Hepatocyte (in vitro differentiated cells): ENCODE results near the gene DIPK1A. TPM values are rescaled to one million over a fixed set of nuclear protein-coding genes. Genes with fewer than 3 reads are reported as not detected.

ENCODE experiments used
- DNase-seq: peaks from one replicate; pipeline ENCODE4 v3.0.0-alpha.2; 2016; ENCODE audit warnings: low spot score
- H2AFZ ChIP-seq: fragments of 200-600 bp; sonication (generic); 2 replicates; pipeline ENCODE4 v1.6.0; 2016; ENCODE audit warnings: antibody characterized with exemption, mild to moderate bottlenecking
- H3K27ac ChIP-seq: fragments of 200-600 bp; sonication (generic); 2 replicates; pipeline ENCODE4 v1.5.1; 2016; ENCODE audit warnings: mild to moderate bottlenecking
- H3K27me3 ChIP-seq: fragments of 200-600 bp; sonication (generic); 2 replicates; pipeline ENCODE4 v1.6.1; 2016
- H3K36me3 ChIP-seq: fragments of 200-600 bp; sonication (generic); replicated peaks from 2 replicates; pipeline ENCODE4 v1.5.1; 2016; ENCODE audit warnings: low read depth; ENCODE audit not compliant: insufficient read depth
- H3K4me1 ChIP-seq: fragments of 200-600 bp; sonication (generic); 2 replicates; pipeline ENCODE4 v1.5.1; 2016; ENCODE audit warnings: mild to moderate bottlenecking, moderate library complexity; ENCODE audit not compliant: insufficient read depth
- H3K4me2 ChIP-seq: fragments of 200-600 bp; sonication (generic); 2 replicates; pipeline ENCODE4 v1.6.0; 2016
- H3K4me3 ChIP-seq: fragments of 200-600 bp; sonication (generic); 2 replicates; pipeline ENCODE4 v1.5.1; 2016; ENCODE audit warnings: mild to moderate bottlenecking
- H3K79me2 ChIP-seq: fragments of 200-600 bp; sonication (generic); 2 replicates; pipeline ENCODE4 v1.6.0; 2017; ENCODE audit warnings: mild to moderate bottlenecking
- H3K9me2 ChIP-seq: fragments of 200-600 bp; sonication (generic); replicated peaks from 2 replicates; pipeline ENCODE4 v1.6.0; 2017; ENCODE audit warnings: mild to moderate bottlenecking; ENCODE audit not compliant: insufficient read depth
- H3K9me3 ChIP-seq: fragments of 200-600 bp; sonication (generic); 2 replicates; pipeline ENCODE4 v1.5.1; 2016; ENCODE audit warnings: low read depth, mild to moderate bottlenecking
- H4K20me1 ChIP-seq: fragments of 200-600 bp; sonication (generic); 2 replicates; pipeline ENCODE4 v1.6.0; 2016; ENCODE audit warnings: mild to moderate bottlenecking; ENCODE audit not compliant: insufficient read depth, poor library complexity, severe bottlenecking
- EZH2 ChIP-seq: fragments of 200-600 bp; sonication (generic); IDR thresholded peaks from 2 replicates; pipeline ENCODE4 v1.6.1; 2016; ENCODE audit warnings: antibody characterized with exemption, mild to moderate bottlenecking, borderline replicate concordance
- EZH2phosphoT487 ChIP-seq: fragments of 200-600 bp; sonication (generic); IDR thresholded peaks from one replicate; pipeline ENCODE4 v1.6.1; 2018; ENCODE audit warnings: antibody characterized with exemption, mild to moderate bottlenecking, low read depth, moderate library complexity; ENCODE audit not compliant: unreplicated experiment, severe bottlenecking
- WGBS: methylation state at CpG from one replicate; pipeline ENCODE4 v1.1.6; 2016; ENCODE audit warnings: low lambda C conversion rate; ENCODE audit errors: missing lambda C conversion rate; 5-methylcytosine and 5-hydroxymethylcytosine counted together
- polyA plus RNA-seq: library from polyadenylated mRNA; unstranded; fragments of >200 nt; fragmentation: Nextera tagmentation; extraction: Ambion mirVana; gene quantifications from 2 replicates; pipeline ENCODE4 v1.2.1, GENCODE V29; 2016
- total RNA-seq: library from RNA; depleted of rRNA; stranded (reverse); fragments of >200 nt; gene quantifications from 2 replicates; pipeline ENCODE4 v1.2.3, GENCODE V29; 2014
- TF ChIP-seq, protein P1 (sequence below): fragments of 200-600 bp; sonication (generic); IDR thresholded peaks from 2 replicates; pipeline ENCODE4 v1.5.1; 2016; ENCODE audit warnings: antibody characterized with exemption, mild to moderate bottlenecking; ENCODE audit not compliant: poor library complexity

DIPK1A gene
- total and polyA plus RNA-seq, 2 experiments from 2014 or later = 18.0 to 19.7 TPM

DNA sequence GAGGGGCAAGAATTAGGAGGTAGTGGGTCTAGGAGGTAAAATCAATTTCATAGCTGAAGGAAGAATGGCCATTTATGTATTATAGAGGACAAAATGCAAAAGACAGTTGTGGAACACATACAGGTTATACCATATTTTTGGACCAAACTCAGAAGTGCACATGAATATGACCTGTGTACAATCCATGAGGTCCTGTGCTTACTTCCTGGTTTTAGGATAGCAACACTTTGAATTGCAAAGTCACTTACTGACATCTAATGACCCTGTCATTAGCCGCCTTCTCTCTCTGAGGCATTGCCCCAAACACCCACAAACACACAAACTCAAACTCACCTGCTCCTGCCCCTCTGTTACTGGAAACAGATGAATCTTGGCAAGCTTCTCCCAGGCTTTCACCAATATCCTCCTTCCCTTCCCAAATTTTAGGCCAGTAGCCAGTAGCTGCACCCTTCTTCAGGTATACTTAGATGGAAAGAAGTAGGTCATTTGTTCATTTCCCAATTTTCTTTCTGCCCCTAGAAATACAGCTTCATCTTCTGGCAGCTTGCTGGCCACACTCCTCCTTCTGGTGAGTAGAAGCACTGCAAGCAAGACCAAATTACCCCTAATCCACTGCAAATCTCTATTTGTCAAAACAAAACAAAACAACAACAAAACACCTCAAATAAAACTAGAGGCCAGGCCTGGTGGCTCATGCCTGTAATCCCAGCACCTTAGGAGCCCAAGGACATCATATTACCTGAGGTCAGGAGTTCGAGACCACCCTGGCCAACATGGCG, 143.1 kb downstream of the DIPK1A start:
- no peak for TF ChIP-seq EZH2
- TF ChIP-seq EZH2phosphoT487 = no peak
- TF ChIP-seq, protein P1, sequence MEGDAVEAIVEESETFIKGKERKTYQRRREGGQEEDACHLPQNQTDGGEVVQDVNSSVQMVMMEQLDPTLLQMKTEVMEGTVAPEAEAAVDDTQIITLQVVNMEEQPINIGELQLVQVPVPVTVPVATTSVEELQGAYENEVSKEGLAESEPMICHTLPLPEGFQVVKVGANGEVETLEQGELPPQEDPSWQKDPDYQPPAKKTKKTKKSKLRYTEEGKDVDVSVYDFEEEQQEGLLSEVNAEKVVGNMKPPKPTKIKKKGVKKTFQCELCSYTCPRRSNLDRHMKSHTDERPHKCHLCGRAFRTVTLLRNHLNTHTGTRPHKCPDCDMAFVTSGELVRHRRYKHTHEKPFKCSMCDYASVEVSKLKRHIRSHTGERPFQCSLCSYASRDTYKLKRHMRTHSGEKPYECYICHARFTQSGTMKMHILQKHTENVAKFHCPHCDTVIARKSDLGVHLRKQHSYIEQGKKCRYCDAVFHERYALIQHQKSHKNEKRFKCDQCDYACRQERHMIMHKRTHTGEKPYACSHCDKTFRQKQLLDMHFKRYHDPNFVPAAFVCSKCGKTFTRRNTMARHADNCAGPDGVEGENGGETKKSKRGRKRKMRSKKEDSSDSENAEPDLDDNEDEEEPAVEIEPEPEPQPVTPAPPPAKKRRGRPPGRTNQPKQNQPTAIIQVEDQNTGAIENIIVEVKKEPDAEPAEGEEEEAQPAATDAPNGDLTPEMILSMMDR = peak; percentile 50
- 83% methylated on average over 3 of the region's 3 CpGs for WGBS
- H3K9me3 ChIP-seq = no peaks in the 10 kb centered on the region
- DNase-seq = peak; percentile 21
- H3K4me1 ChIP-seq = peaks cover 7% of the 10 kb centered on the region
- peak overlapping the region; percentile 52 for H3K4me2 ChIP-seq
- no peaks in the 10 kb centered on the region for H3K79me2 ChIP-seq
- H3K9me2 ChIP-seq = no peaks in the 10 kb centered on the region
- no peak overlapping the region for H2AFZ ChIP-seq
- H3K4me3 ChIP-seq = no peak overlapping the region
- H3K27me3 ChIP-seq = no peaks in the 10 kb centered on the region
- peak overlapping the region; percentile 73 for H3K27ac ChIP-seq
- H4K20me1 ChIP-seq = no peaks in the 10 kb centered on the region
- H3K36me3 ChIP-seq = no peaks in the 10 kb centered on the region

DNA sequence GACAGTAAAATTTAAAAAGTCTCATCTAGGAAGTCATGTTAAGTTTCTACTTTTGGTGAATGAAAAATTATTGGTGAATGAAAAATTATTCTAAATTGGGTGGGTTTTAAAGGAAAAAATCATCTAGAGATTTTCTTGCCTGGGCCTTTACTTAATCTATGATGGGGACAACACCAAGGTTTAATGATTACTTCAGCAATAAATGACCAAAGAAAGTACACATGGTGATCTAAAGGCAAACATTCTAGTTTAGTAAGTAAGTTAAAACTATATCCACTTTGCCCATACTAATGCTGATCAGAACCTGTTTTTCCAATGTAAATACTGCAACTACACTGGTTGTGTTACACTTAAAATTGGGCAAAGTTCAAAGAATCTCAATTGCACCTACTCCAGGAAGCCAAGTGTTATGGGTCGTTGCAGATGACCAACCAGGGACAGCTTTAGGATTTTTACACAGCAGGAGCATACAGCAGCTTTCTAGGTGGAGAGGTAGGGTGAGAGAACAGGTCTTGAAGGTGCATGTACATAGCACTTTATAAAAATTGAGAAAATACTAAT, 144.0 kb downstream of the DIPK1A start:
- Histone ChIP-seq H3K36me3 (no peaks in the 10 kb centered on the region), H3K27me3 (no peaks in the 10 kb centered on the region), H3K79me2 (no peaks in the 10 kb centered on the region), H3K4me2 (peak overlapping the region; percentile 52), H3K4me1 (peaks cover 7% of the 10 kb centered on the region), H3K9me3 (no peaks in the 10 kb centered on the region), H2AFZ (no peak overlapping the region), H3K9me2 (no peaks in the 10 kb centered on the region), H3K27ac (peak overlapping the region; percentile 82), H3K4me3 (no peak overlapping the region), H4K20me1 (no peaks in the 10 kb centered on the region)
- TF ChIP-seq, protein P1 = no peak
- no peak for TF ChIP-seq EZH2
- no peak for TF ChIP-seq EZH2phosphoT487
- DNase-seq = peak; percentile 28
- WGBS = 34% methylated on average over 1 of the region's 1 CpG

DNA sequence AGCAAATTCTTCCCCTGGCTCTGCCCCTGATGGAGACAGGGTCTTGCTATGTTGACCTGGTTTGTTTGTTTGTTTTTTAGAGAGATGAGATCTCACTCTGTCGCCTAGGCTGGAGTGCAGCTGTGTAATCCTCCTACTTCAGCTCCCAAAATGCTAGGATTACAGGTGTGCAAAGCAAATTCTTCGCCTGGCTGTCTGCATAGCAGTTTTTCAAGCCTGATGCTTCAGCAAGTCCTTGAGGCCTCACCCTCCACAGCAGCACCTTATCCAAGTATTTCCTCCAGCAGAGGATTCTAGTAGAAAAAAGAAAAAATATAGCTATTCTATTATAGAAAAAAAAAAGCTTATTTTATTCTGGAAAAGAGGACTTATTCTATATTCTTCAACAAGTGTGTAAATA, 144.5 kb downstream of the DIPK1A start:
- no peaks in the 10 kb centered on the region for H3K9me3 ChIP-seq
- no peak for DNase-seq
- H3K27ac ChIP-seq = peak overlapping the region; percentile 82
- H3K4me2 ChIP-seq = peak overlapping the region; percentile 52
- no peak overlapping the region for H3K4me3 ChIP-seq
- H3K27me3 ChIP-seq = no peaks in the 10 kb centered on the region
- H2AFZ ChIP-seq = peak overlapping the region; percentile 52
- H4K20me1 ChIP-seq = no peaks in the 10 kb centered on the region
- no peaks in the 10 kb centered on the region for H3K79me2 ChIP-seq
- TF ChIP-seq EZH2 = no peak
- no peak for TF ChIP-seq EZH2phosphoT487
- TF ChIP-seq, protein P1 = no peak
- H3K36me3 ChIP-seq = no peaks in the 10 kb centered on the region
- H3K4me1 ChIP-seq = peaks cover 7% of the 10 kb centered on the region
- no peaks in the 10 kb centered on the region for H3K9me2 ChIP-seq
- 52% methylated on average over 2 of the region's 2 CpGs for WGBS
